ENCODE data around the gene KXD1.

KXD1 gene

DNA sequence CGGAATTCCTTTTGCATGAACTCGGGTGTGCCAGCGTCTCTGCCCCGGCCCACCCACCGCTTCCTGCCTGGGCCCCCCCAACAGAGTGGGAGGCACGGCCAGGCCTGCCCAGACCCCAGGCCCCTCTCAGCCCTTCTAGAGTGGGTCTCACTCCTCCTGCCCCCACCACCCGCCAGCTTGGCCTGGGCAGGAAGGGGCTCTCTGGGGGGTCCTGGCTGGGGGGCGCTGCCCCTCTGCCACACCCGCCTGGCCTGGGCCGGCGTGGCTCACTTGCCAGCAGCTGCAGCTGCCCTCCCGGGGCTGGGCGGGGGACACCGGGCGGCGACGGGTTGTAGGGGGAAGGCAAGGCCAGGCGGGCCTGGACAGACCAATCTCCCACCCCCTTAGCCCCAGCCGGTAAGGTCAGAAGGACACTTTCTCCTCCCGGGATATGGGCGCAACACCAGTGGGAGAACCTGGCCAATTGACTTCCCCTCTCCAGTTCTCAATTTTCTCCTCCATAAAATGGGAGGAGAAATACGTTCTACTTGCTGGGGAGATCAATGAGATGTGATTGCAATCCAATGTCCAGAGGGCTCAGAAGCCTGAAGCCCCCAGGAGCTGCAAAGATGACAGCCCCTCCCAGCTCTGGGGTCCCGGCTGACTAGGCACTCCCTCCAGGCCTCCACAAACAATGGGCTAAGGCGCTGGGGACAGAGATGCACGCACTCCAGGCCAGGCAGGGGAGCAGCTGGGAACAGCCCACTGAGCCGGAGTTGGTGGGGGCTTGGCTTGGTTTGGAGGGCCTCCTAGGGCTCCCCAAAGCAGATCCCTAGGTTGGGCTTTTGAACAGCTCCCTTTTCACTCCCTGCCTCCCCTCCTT lies 46.5 kb downstream of the KXD1 start:
- no peak for DNase-seq

DNA sequence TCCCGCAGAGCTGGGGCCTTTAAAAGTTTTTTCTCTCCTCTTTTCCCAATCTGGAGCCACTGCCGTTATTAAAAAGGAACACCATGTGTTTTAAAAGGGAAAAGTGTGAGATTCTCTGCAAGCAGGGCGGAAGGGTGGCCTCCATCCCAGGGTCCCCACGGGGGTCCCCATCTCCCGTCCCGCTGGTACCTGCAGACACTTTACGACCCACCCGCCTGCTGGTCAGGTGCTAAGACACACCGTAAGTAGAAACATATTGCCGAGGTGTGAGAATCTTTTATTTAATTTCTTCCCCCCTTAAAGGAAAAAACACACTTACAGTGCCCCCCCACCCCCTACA lies 47.1 kb downstream of the KXD1 start:
- DNase-seq: no peak

DNA sequence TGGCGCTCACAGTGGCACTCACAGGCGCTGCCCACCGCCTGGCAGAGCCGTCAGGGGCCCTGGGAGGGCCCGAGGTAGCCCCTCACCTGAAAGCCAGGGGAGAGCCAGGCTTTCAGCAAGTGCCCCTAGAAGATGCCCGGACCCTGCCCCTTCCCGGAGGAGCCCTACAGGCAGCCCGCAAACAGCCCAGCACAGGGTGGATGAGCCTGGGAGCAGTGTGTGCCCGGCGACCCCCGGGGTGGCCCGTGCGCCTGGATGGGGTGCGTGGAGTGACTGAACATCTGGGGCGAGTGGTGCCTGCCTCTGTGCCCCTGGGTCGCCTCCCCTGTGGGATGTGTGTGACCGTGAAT lies 47.5 kb downstream of the KXD1 start:
- DNase-seq: no peak

- DNase-seq: no peak
Observed at GRCh38 chr19:18605546-18606280, 48.0 kb downstream of the KXD1 start.

GRCh38 chr19:18606281-18607225 lies 48.9 kb downstream of the KXD1 start, which contains the start of gene CRLF1:
TSS of gene CRLF1 (minus strand) at chr19:18606799. CDS start at chr19:18606656, 143 bp downstream.
- DNase-seq: no peak

DNA sequence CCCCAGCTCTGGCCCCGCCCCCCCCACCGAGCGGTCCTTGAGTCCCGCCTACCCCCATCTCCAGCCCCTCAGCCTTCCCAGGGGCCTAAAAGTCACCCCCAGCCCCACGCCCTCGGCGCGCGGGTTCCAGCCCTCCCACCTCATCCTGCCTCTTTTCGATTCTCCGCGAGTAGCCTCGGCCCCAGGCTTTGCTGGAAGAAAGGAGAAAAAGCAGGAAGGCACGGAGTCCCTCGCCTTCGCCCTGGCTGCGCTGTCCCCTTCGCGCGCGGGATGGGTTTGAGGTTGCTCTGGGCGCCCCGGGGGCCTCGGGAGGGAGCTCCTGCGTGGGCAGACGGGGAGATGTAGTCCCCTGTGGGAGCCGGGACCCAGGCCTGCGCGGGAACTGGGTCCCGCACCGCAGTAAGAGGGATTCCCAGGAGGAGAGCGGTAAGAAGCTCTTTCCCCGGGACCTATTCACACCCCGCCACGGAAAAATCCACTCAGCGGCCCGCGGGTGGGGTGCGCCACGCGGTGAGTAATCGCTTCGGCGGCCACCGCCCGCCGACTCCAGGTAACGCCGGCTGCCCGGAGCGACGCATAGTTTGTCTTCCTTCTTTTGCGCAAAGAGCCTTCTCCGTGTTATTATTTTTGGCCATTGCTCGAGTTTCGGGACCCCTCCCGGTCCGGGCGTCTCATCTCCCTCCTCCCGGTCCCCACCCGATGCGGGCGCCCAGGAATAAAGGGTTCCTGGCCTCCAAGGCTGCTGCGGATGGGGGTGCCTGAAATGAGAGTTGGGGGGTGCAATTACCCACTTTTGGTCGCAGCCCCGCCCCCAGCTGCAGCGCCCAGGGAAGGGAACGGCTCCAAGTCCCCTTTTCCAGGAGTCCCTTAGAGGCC lies 49.8 kb downstream of the KXD1 start:
- DNase-seq: no peak

- no peak for DNase-seq
Observed at GRCh38 chr19:18608102-18608804, 50.6 kb downstream of the KXD1 start.

DNA sequence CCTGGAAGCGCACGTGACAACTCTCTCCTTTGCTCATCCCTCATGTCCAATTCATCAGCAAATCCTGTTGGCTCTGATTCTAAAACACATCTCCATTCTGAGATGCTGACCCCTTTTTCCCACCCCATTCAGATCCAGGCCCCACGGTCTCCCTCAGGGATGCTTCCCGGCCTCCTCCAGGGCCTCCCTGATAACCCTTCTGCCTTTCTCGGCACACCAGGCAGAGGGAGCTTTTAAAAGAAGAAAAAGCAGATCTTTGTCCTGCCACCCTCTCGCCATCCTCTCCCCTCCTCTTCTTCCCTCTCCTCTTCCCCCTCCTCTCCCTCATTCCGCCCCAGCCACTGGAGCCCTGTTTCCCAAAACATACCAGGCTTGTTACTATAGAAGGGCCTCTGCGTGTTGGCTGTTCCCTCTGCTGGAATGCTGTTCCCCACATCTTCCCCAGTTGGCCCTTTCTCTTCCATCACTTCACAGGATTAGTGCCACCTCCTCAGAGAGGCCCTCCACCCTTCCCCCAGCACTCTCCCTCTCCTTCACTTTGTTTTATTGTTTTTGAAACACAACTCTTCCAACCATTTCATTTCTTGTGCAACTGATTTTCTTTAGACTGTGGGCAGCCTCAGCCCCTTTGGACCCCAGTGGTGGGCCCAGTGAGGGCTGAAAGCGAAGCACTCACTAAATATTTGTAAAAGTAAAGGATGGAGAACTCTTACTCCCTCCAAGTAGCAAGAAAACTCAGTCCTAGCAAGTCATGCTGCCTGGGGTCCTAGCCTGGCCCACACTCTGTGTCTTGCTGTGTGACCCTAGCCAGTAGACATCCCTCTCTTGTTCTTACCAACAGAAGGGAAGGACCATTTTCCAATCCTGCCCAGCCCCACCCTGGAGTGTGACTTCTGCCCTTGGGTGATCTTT lies 51.4 kb downstream of the KXD1 start:
- no peak for DNase-seq

DNA sequence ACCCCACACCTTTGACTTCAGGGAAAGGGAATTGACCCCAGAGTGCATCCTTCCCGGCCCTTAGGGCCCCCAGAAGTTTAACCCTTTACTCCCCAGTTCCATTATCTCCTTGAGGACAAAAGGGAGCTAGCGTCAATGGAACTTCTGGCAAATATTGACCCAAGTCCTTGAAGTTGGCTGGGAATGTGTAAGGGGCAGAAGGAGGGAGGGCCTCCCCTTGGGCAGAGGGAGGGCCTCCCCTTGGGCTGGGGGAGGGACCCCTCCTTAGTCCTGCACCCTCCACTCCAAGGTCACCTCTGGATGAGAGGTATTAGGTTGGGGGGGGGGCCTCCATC lies 52.0 kb downstream of the KXD1 start:
- DNase-seq: no peak

DNA sequence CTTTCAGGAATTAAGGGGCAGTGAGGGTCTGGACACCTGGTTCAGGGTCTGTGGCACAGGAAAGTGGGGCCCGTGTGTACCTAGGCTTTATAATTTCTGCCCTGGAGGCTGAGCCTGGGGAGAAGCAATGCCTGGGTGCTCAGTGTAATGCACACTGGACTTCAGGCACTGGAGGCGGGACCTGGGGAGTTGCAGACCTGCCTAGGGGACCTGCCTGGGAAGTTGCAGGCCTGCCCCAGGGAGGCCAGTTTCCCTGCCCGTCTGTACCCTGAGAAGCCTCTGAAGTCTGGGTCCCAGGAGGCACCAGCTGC lies 52.5 kb downstream of the KXD1 start:
- DNase-seq: no peak

GRCh38 chr19:18610556-18611326 lies 53.1 kb downstream of the KXD1 start:
- DNase-seq: no peak

GRCh38 chr19:18611327-18612050 lies 53.8 kb downstream of the KXD1 start:
- no peak for DNase-seq

DNA sequence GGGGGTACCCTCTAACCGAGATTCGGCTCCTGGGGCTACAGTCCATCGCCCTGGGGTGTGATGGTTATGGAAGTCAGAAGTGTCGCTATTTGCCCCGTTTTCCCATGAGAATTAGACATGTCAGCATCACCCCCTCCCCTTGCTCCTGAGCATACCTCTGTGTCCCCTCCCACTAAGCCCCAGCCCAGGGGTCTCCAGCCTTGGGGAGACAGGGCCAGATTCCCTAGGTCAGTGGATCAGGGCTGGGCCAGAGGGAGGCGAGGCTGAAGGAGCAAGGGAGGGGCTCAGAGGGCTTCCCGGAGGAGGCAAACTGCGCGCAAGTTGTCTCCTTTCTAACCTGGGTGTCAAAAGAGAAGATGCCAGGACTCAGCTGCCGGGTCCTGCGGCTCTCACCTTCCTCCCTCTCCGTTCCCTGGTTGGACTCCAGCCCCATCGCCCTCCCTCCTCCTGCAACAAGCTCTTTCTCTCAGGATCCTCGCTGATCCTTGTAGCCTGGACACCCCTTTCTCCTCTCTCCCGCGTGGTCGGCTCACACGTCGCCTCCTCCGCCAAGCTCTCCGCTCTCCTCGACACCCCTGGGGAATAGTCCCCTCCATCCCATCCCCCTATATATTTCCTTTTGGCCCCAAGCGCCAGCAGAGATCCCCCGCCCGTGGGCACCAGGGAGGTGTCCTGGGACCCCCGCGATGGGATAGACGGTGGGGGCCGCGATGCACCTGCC lies 54.5 kb downstream of the KXD1 start:
- no peak for DNase-seq

DNA sequence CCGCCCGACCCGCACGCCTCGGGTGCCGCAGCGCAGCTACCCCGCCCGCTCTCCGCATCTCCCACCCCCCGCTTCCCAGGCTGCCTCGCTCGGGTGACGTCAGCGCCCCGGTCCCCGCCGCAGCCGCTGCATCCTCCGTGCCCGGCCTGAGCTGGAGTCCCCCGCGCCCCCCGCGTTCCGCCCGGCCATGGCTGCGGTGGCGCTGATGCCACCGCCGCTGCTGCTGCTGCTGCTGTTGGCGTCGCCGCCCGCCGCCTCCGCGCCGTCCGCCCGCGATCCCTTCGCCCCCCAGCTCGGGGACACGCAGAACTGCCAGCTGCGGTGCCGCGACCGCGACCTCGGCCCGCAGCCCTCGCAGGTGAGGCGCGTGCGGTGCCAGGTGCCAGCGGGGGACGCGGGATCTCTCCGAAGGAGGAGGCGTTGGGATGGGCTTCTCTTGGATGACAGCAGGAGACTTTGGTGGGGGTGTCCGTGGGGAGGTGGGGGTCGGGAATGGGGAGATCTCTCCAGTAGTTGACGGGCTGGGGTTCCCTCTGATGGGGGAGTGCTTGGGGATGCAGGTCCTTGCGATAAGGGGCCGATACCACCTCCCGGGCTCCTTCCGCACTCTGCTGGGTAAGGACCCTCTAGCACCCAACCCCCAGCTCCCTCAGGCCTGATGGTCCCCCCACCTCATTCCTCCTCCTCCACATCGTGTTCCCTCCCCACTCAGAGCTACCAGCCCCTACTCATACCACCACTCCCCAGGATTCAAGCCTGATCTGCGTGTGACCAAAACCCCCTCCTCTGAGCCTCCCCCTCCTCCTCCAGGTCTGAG lies 55.3 kb downstream of the KXD1 start, which contains the start of gene TMEM59L:
TMEM59L (plus strand) TSS at position 99 of the 817 bp plus-strand sequence; CDS start at position 188, 89 bp downstream.
- peak in 2 of 4 experiments; percentile 17 to 18 for DNase-seq

DNA sequence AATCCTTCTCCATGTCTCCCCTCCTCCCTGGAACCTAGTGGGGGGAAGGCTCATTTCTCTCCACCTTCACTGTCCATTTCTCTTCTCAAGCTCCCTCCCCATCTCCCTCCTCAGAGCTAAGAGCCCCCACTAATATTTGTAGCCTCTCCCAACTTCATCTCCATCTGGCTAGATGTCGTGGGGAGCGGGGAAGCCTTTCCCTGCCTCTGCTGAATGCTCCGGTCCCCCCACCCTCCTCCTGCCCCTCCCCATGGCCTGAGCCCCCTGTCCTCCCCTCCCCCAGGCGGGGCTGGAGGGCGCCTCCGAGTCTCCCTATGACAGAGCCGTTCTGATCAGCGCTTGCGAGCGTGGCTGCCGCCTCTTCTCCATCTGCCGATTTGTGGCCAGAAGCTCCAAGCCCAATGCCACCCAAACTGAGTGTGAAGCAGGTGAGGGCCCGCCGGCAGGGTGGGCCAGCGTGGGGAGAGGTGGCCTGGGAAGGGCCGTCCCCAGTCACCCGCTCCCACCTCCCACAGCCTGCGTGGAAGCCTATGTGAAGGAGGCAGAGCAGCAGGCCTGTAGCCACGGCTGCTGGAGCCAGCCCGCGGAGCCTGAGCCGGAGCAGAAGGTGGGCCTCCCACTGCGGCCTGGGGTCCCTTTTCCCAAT lies 56.0 kb downstream of the KXD1 start:
- no peak for DNase-seq

- DNase-seq: no peak
Observed at GRCh38 chr19:18616023-18616422, 58.4 kb downstream of the KXD1 start.

- no peak for DNase-seq
Observed at GRCh38 chr19:18617562-18617961, 59.9 kb downstream of the KXD1 start.
